WTC11 (cell line): ENCODE measurements around the gene ANKRD17.

Source experiments
- CTCF ChIP-seq: fragments of 200-600 bp; IDR thresholded peaks from 2 replicates; pipeline ENCODE4 v1.8.0; 2022; ENCODE audit warnings: antibody characterized with exemption
- ELF4 ChIP-seq: sonication (generic); formaldehyde crosslinking; IDR thresholded peaks from 2 replicates; pipeline ENCODE4 v1.8.1; 2022; ENCODE audit warnings: low read depth, mild to moderate bottlenecking, moderate library complexity, missing genetic modification reagents
- ESRRA ChIP-seq: sonication (generic); formaldehyde crosslinking; IDR thresholded peaks from 2 replicates; pipeline ENCODE4 v1.8.1; 2022; ENCODE audit warnings: mild to moderate bottlenecking, missing genetic modification reagents, borderline replicate concordance
- FOXP4 ChIP-seq: sonication (generic); formaldehyde crosslinking; IDR thresholded peaks from 2 replicates; pipeline ENCODE4 v1.8.0; 2022; ENCODE audit warnings: mild to moderate bottlenecking, missing genetic modification reagents
- HMGXB4 ChIP-seq: sonication (generic); formaldehyde crosslinking; IDR thresholded peaks from 2 replicates; pipeline ENCODE4 v1.8.1; 2023; ENCODE audit warnings: mild to moderate bottlenecking, moderate library complexity, missing genetic modification reagents
- MAX ChIP-seq: sonication (generic); formaldehyde crosslinking; IDR thresholded peaks from 2 replicates; pipeline ENCODE4 v1.8.0; 2022; ENCODE audit warnings: mild to moderate bottlenecking, missing genetic modification reagents
- NR2C2 ChIP-seq: sonication (generic); formaldehyde crosslinking; IDR thresholded peaks from 2 replicates; pipeline ENCODE4 v1.8.0; 2022; ENCODE audit warnings: mild to moderate bottlenecking, missing genetic modification reagents
- STAT6 ChIP-seq: sonication (generic); formaldehyde crosslinking; conservative IDR thresholded peaks from 2 replicates; pipeline ENCODE4 v1.8.1; 2023; ENCODE audit warnings: mild to moderate bottlenecking, low read depth, missing genetic modification reagents, moderate library complexity
- TEAD4 ChIP-seq: sonication (generic); formaldehyde crosslinking; IDR thresholded peaks from 2 replicates; pipeline ENCODE4 v1.8.0; 2022; ENCODE audit warnings: mild to moderate bottlenecking, missing genetic modification reagents
- ZBTB21 ChIP-seq: sonication (generic); formaldehyde crosslinking; IDR thresholded peaks from 2 replicates; pipeline ENCODE4 v1.8.1; 2023; ENCODE audit warnings: mild to moderate bottlenecking, missing genetic modification reagents, borderline replicate concordance
- ZBTB43 ChIP-seq: sonication (generic); formaldehyde crosslinking; IDR thresholded peaks from 2 replicates; pipeline ENCODE4 v1.8.1; 2023; ENCODE audit warnings: mild to moderate bottlenecking, missing genetic modification reagents
- ZNF138 ChIP-seq: sonication (generic); formaldehyde crosslinking; conservative IDR thresholded peaks from 2 replicates; pipeline ENCODE4 v1.8.1; 2022; ENCODE audit warnings: mild to moderate bottlenecking, moderate library complexity, missing genetic modification reagents
- ZNF532 ChIP-seq: fragments of 250-450 bp; sonication (Bioruptor Pico); IDR thresholded peaks from 2 replicates; pipeline ENCODE4 v1.9.0; 2021; ENCODE audit warnings: mild to moderate bottlenecking, borderline replicate concordance

GRCh38 chr4:73237044-73237443, 21.6 kb downstream of the ANKRD17 start:
- TF ChIP-seq TEAD4 (CRISPR knock-in tag) (no peak), CTCF (no peak), ZNF532 (CRISPR knock-in tag) (no peak), HMGXB4 (no peak), ZBTB21 (CRISPR knock-in tag) (no peak), MAX (CRISPR knock-in tag) (no peak), ELF4 (CRISPR knock-in tag) (no peak), ZNF138 (CRISPR knock-in tag) (no peak), ZBTB43 (CRISPR knock-in tag) (no peak), NR2C2 (CRISPR knock-in tag) (no peak), FOXP4 (CRISPR knock-in tag) (no peak), ESRRA (no peak), STAT6 (CRISPR knock-in tag) (no peak)
